ENCODE data around the gene SLC39A8.
A peak's percentile ranks its signal among the peaks of the same experiment; 100 is the strongest.

SLC39A8 gene

DNA sequence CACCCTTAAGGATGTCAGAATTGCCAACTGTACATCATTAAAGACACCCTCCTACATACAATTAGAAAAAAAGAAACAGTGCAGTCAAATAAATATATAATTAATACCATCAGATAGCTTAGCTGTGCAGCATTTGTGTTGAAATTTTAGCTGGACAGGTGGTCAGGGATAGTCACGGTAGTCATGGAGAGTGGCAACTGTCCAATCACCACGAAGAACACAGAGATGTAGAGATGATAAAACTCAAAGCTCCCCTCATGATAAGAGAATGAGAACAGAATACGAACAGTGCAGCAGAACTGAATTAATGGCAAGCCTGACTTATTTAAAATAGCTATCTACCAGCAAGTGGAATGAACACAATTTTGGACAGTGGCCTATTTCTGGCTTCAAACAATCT is 27.2 kb downstream of the SLC39A8 start:
- no peak overlapping the region for H3K9ac ChIP-seq
- no peak overlapping the region for H3K4me3 ChIP-seq
- H3K4me1 ChIP-seq = peaks cover 14 to 23% (median 20%) of the 10 kb centered on the region in 10 experiments
- H3K36me3 ChIP-seq = peaks cover 0 to 59% (median 26%) of the 10 kb centered on the region in 11 experiments; a peak in 17 of 22 replicates
- H3K4me2 ChIP-seq = no peak overlapping the region
- 0 out of 22 replicates have a peak, but pooled peaks cover 0 to 10% (median 0%) of the 10 kb centered on the region in 11 experiments for H4K20me1 ChIP-seq
- no peaks in the 10 kb centered on the region for H3K27me3 ChIP-seq
- peaks cover 4 to 15% (median 7%) of the 10 kb centered on the region in 11 experiments; a peak in 13 of 22 replicates for H3K9me3 ChIP-seq (replicated peaks in 1 of 11)
- no peak for TF ChIP-seq Cebpa-rat (IDR thresholded peaks at IDR 0.05)
- H3K27ac ChIP-seq = no peak overlapping the region

DNA sequence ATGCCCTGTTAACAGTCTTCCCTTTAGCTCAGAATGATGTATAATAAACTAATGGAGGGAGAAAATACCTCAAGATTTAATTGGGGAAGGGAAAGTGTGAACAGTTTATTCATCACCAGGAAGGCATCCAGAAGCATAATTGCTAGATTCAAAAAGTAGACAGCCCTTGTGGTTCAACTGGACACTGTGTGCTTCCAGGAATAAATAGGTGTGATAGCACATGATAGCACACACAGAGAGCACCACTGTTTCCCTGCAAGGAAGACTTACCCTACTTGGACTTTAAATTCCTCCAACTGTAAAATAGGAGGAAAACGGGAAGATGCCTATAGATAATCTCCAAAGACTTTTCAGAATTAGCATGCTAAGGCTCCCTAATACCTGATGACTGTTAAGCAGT is 27.8 kb downstream of the SLC39A8 start:
- 0 out of 22 replicates have a peak, but pooled peaks cover 0 to 10% (median 0%) of the 10 kb centered on the region in 11 experiments for H4K20me1 ChIP-seq
- H3K4me1 ChIP-seq = peaks cover 14 to 18% (median 15%) of the 10 kb centered on the region in 10 experiments
- H3K9ac ChIP-seq = no peak overlapping the region
- H3K4me3 ChIP-seq = no peak overlapping the region
- H3K27me3 ChIP-seq = no peaks in the 10 kb centered on the region
- peaks cover 4 to 15% (median 7%) of the 10 kb centered on the region in 11 experiments; a peak in 13 of 22 replicates for H3K9me3 ChIP-seq (replicated peaks in 1 of 11)
- H3K4me2 ChIP-seq = no peak overlapping the region
- no peak for TF ChIP-seq Cebpa-rat (IDR thresholded peaks at IDR 0.05)
- H3K36me3 ChIP-seq = peaks cover 0 to 64% (median 26%) of the 10 kb centered on the region in 11 experiments; a peak in 17 of 22 replicates
- no peak overlapping the region for H3K27ac ChIP-seq

DNA sequence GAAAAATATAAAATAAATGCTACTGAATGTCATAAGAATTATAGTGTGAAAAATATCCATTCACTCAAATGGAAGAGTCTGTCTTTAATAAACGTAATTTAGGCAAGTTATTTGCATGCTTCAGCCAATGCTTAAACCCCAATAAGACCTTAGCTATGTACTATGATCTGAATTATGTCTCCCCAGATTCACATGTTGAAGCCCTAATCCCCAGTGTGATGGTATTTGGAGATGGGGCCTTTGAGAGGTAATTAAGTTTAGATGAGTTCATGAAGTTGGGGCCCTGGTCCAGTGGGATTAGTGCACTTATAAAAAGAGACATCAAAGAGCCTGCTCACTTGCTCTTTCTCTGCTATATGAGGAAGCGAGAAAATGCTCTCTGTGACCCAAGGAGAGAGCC is 28.7 kb downstream of the SLC39A8 start:
- H3K4me3 ChIP-seq = no peak overlapping the region
- H3K36me3 ChIP-seq = peaks cover 0 to 64% (median 25%) of the 10 kb centered on the region in 11 experiments; a peak in 17 of 22 replicates
- H3K4me1 ChIP-seq = peaks cover 5 to 9% (median 6%) of the 10 kb centered on the region in 10 experiments
- no peak overlapping the region for H3K27ac ChIP-seq
- no peak overlapping the region for H3K9ac ChIP-seq
- H3K27me3 ChIP-seq = no peaks in the 10 kb centered on the region
- no peak overlapping the region for H3K4me2 ChIP-seq
- H3K9me3 ChIP-seq (replicated peaks in 1 of 11) = peaks cover 4 to 15% (median 7%) of the 10 kb centered on the region in 11 experiments; a peak in 13 of 22 replicates
- no peak for TF ChIP-seq Cebpa-rat (IDR thresholded peaks at IDR 0.05)
- 0 out of 22 replicates have a peak, but pooled peaks cover 0 to 10% (median 0%) of the 10 kb centered on the region in 11 experiments for H4K20me1 ChIP-seq

- Histone ChIP-seq H3K4me3 (no peak overlapping the region), H4K20me1 (0 out of 22 replicates have a peak, but pooled peaks cover 0 to 10% (median 0%) of the 10 kb centered on the region in 11 experiments), H3K4me2 (no peak overlapping the region), H3K9ac (no peak overlapping the region), H3K9me3 (replicated peaks in 1 of 11) (peaks cover 4 to 15% (median 7%) of the 10 kb centered on the region in 11 experiments; a peak in 13 of 22 replicates), H3K27ac (no peak overlapping the region), H3K27me3 (no peaks in the 10 kb centered on the region), H3K36me3 (peaks cover under 1 to 63% (median 27%) of the 10 kb centered on the region in 11 experiments; a peak in 16 of 22 replicates), H3K4me1 (no peaks in the 10 kb centered on the region)
- TF ChIP-seq Cebpa-rat (IDR thresholded peaks at IDR 0.05) = no peak
These were observed 29.8 kb downstream of the SLC39A8 start for GRCh38 chr4:102315532-102315931.

GRCh38 chr4:102312417-102312816 is 32.9 kb downstream of the SLC39A8 start:
- Histone ChIP-seq H3K27ac (no peak overlapping the region), H3K27me3 (no peaks in the 10 kb centered on the region), H3K36me3 (peaks cover 5 to 56% (median 28%) of the 10 kb centered on the region in 11 experiments; a peak in 19 of 22 replicates), H3K4me3 (no peak overlapping the region), H3K4me1 (peaks cover 10 to 18% (median 14%) of the 10 kb centered on the region in 10 experiments), H4K20me1 (0 out of 22 replicates have a peak, but pooled peaks cover 0 to 10% (median 0%) of the 10 kb centered on the region in 11 experiments), H3K9me3 (replicated peaks in 1 of 11) (peaks cover 0 to 9% (median 6%) of the 10 kb centered on the region in 11 experiments; a peak in 13 of 22 replicates), H3K4me2 (no peak overlapping the region), H3K9ac (no peak overlapping the region)
- TF ChIP-seq Cebpa-rat (IDR thresholded peaks at IDR 0.05) = no peak

GRCh38 chr4:102311912-102312311 is 33.4 kb downstream of the SLC39A8 start:
- peaks cover 5 to 56% (median 28%) of the 10 kb centered on the region in 11 experiments; a peak in 19 of 22 replicates for H3K36me3 ChIP-seq
- TF ChIP-seq Cebpa-rat (IDR thresholded peaks at IDR 0.05) = no peak
- H3K4me1 ChIP-seq = peaks cover 10 to 21% (median 15%) of the 10 kb centered on the region in 10 experiments

DNA sequence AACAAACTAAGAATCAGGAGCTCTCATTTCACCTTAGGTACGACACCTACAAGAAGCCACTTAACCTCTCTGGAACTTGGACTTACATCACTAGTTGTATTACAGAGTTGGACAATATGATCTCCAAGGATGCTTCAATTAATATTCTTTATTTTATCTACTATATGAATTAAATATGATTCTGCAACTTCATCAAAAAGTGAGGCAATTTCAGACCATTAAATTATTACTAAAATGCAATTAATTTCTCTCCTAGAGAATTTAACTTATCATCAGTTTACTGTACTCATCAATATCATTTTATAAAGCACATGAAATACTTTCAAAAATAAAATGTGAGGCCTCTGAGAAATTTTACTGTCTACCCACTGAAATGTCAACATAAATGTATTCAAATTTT is 33.9 kb downstream of the SLC39A8 start:
- no peak overlapping the region for H3K4me2 ChIP-seq
- H3K9me3 ChIP-seq (replicated peaks in 1 of 11) = peaks cover 0 to 5% (median 0%) of the 10 kb centered on the region in 11 experiments; a peak in 1 of 22 replicates
- H3K36me3 ChIP-seq = peaks cover 5 to 58% (median 28%) of the 10 kb centered on the region in 11 experiments; a peak in 19 of 22 replicates
- no peak for TF ChIP-seq Cebpa-rat (IDR thresholded peaks at IDR 0.05)
- H3K9ac ChIP-seq = no peak overlapping the region
- peaks cover 10 to 21% (median 17%) of the 10 kb centered on the region in 10 experiments for H3K4me1 ChIP-seq
- H3K4me3 ChIP-seq = no peak overlapping the region
- 0 out of 22 replicates have a peak, but pooled peaks cover 0 to 10% (median 0%) of the 10 kb centered on the region in 11 experiments for H4K20me1 ChIP-seq
- no peak overlapping the region for H3K27ac ChIP-seq
- H3K27me3 ChIP-seq = no peaks in the 10 kb centered on the region

More at GRCh38 chr4:102311912-102312311, 33.4 kb downstream of the SLC39A8 start:
- Histone ChIP-seq H3K9me3 (replicated peaks in 1 of 11) (peaks cover 0 to 8% (median 4%) of the 10 kb centered on the region in 11 experiments; a peak in 11 of 22 replicates), H4K20me1 (0 out of 22 replicates have a peak, but pooled peaks cover 0 to 10% (median 0%) of the 10 kb centered on the region in 11 experiments), H3K27ac (no peak overlapping the region), H3K4me3 (no peak overlapping the region), H3K9ac (no peak overlapping the region), H3K4me2 (no peak overlapping the region), H3K27me3 (no peaks in the 10 kb centered on the region)

GRCh38 chr4:102308032-102308799 is 37.1 kb downstream of the SLC39A8 start:
- Histone ChIP-seq H3K36me3 (peaks cover 3 to 61% (median 27%) of the 10 kb centered on the region in 11 experiments; a peak in 15 of 22 replicates), H3K27ac (peak overlapping the region in 6 of 11 experiments; percentile 17 to 61 (median 46); a peak in 10 of 22 replicates), H4K20me1 (no peaks in the 10 kb centered on the region), H3K27me3 (no peaks in the 10 kb centered on the region), H3K4me1 (peaks cover 10 to 21% (median 17%) of the 10 kb centered on the region in 10 experiments), H3K9ac (0 out of 22 replicates have a peak overlapping the region, but pooled peaks of 2 of the 11 experiments have one; percentile 32 to 34), H3K4me3 (no peak overlapping the region), H3K4me2 (peak overlapping the region; percentile 8 to 80 (median 62)), H3K9me3 (replicated peaks in 1 of 11) (no peaks in the 10 kb centered on the region)
- peak in 4 of 11 experiments; percentile 4 to 62 (median 46); a peak in 4 of 22 replicates for TF ChIP-seq Cebpa-rat (IDR thresholded peaks at IDR 0.05)

DNA sequence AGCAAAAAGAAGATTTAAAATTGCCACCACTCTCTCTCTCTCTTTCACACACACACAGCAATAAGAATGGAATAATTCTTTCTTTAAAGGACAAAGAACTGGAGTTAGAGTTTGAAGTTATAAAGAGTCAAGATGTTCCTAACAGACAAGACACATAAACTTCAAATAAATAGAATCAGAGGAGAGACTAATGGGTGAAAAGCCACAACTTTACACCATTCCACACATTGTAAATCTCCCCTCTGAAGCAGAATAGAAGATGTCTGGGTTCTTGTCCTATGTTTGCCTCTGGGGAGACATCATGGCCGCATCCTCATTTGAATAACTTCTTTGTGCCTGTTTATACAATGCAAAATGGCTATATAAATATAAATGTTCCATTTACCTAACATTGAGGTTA is 39.6 kb downstream of the SLC39A8 start:
- Histone ChIP-seq H3K9me3 (replicated peaks in 1 of 11) (no peaks in the 10 kb centered on the region), H3K4me1 (peaks cover 10 to 21% (median 17%) of the 10 kb centered on the region in 10 experiments), H3K27me3 (no peaks in the 10 kb centered on the region), H3K27ac (no peak overlapping the region), H3K4me2 (no peak overlapping the region), H4K20me1 (no peaks in the 10 kb centered on the region), H3K4me3 (no peak overlapping the region), H3K9ac (no peak overlapping the region), H3K36me3 (peaks cover 5 to 66% (median 32%) of the 10 kb centered on the region in 11 experiments; a peak in 16 of 22 replicates)
- no peak for TF ChIP-seq Cebpa-rat (IDR thresholded peaks at IDR 0.05)

All from BLaER1 treated with 17β-estradiol and CSF1 and Interleukin-3, amounts not matched to agents 10 nM and 100 nM (cell line).